SHP77 treated with DMSO at 0.1 percent for 48 hours (cell line): Measurements from ENCODE around the gene CFAP69.
"Not testable (repeated sequence)": the region's sequence is repeated elsewhere in the genome, so short reads cannot be mapped to it uniquely, and the experiment has no call there.

Source experiments
- DNase-seq: peaks from one replicate; lab custom pipeline; 2025; lab: John Stamatoyannopoulos, UW

CFAP69 gene

DNA sequence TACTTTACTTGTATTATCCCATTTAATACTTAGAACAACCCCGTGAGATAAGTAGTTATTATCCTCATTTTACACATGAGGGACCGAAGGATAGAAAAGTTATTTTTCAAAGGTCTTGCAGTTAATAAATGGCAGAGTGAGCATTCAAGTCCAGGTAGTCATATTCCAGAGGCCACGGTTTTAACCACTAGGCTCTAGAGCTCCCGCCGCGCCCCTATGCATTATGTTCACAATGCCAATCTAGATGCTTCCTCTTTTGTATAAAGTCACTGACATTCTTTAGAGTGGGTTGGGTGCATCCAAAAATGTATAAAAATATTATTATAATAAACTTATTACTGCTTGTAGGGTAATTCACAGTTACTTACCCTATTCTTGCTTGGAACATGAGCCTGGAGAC lies 11.4 kb upstream of the CFAP69 start:
- DNase-seq: no peak

GRCh38 chr7:90236721-90237289 lies 8.2 kb upstream of the CFAP69 start:
- no peak for DNase-seq

GRCh38 chr7:90238022-90238421 lies 7.0 kb upstream of the CFAP69 start:
- no peak for DNase-seq

- DNase-seq: no peak
Measured at GRCh38 chr7:90238583-90238982, 6.4 kb upstream of the CFAP69 start.

GRCh38 chr7:90239050-90239449 lies 5.9 kb upstream of the CFAP69 start:
- DNase-seq: no peak

- no peak for DNase-seq
Measured at GRCh38 chr7:90239625-90240228, 5.2 kb upstream of the CFAP69 start.

DNA sequence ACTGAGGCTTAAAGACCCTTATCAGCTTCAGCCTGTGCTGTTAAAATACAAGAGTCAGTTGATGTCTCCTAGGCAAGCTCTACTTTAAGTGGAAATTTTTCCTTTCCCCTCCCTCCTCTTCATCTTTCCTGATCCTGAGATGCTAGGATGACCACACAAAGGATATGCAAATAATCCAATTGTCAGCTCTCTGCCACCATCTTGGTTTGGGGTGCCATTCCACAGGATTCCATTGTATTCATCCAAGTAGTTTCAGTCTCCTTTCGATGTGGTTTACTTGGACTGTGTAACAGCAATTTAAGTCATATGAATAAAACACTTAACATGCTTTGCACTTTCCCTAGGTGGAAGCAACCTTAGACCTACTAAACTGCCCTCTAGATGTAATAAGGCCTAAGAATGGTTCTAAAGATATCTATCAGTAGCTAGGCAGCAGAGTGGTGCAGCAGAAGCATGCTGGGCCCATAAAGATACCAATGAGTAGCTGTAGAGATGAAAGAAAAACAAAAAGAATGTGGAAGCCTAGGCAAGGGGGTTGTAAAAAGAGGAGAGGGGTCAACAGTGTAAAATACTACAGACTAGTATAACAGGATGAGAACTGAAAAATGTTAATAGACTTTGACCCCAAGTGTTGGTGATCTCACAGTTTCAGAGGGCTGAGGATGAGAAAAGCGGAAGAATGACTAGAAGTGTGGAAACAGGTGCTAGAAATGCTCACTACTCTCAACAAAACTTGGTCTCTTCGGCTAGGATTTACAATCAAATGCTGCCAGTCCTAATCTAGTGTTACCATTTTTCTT lies 2.4 kb upstream of the CFAP69 start:
- DNase-seq: no peak

- no peak for DNase-seq
Measured at GRCh38 chr7:90243556-90243955, 1.4 kb upstream of the CFAP69 start.

- no peak for DNase-seq
Measured at GRCh38 chr7:90244565-90244908, 437 bp upstream of the CFAP69 start.

DNA sequence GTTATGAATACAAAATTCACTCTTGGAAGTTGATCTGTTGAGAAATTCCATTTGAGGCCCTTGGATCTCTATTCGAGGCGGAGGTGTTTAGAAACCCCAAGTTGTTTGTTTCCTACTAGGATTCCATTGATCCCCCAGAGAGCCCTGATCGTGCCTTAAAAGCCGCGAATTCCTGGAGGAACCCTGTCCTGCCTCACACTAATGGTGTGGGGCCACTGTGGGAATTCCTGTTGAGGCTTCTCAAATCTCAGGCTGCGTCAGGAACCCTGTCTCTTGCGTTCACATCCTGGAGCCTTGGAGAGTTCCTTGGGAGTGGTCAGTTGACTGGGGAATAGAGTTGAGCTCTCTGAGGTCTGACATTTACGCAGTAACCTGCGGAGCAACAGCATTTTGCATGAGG lies 1.2 kb downstream of the CFAP69 start:
- DNase-seq: no peak

DNA sequence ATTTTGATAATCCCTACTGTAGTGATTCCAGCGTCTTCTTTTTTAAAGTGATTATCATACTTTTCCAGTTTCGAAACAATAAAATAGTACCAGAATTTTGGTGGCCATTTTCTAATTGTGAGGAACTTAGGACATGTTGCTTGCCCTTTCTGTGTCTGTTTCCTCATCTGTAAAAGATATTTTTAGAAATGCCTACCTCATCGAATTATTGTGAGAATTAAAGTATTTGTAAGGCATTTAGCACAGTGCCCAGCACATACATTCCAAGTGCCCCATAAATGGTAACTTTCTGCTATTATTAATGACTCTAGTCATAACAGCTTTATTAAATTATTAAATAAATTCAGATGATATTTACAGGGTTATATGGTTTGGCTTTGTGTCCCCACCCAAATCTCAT lies 3.7 kb downstream of the CFAP69 start:
- DNase-seq: no peak

- DNase-seq: no peak
Measured at GRCh38 chr7:90250601-90251303, 5.8 kb downstream of the CFAP69 start.

GRCh38 chr7:90251304-90251635 lies 6.3 kb downstream of the CFAP69 start:
- DNase-seq: no peak

GRCh38 chr7:90256011-90256410 lies 11.0 kb downstream of the CFAP69 start:
- DNase-seq: not testable (repeated sequence)

DNA sequence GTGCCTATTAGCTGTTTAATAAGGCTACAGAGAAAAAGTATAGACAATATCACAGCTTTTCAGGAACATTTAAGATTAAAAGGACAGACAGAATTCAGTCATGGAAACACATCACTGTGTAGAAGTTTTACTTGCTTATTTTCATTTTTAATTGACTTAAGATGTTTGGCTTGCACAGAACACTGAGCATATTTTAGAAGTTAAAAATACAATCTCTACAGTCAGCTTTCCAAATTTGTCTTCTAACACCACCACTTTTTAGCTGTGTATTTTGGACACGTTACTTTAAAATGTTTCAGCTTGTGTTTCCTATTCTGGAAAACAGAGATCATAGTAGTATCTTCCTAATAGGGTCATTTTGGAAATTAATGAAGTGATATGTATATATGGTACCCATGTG lies 11.8 kb downstream of the CFAP69 start:
- DNase-seq: no peak

- no peak for DNase-seq
Measured at GRCh38 chr7:90261441-90261840, 16.5 kb downstream of the CFAP69 start.

- no peak for DNase-seq
Measured at GRCh38 chr7:90262438-90262837, 17.5 kb downstream of the CFAP69 start.

GRCh38 chr7:90266808-90267207 lies 21.8 kb downstream of the CFAP69 start:
- DNase-seq: no peak

GRCh38 chr7:90267263-90267858 lies 22.4 kb downstream of the CFAP69 start:
- DNase-seq: no peak

GRCh38 chr7:90269163-90269562 lies 24.2 kb downstream of the CFAP69 start:
- no peak for DNase-seq

GRCh38 chr7:90270431-90271178 lies 25.6 kb downstream of the CFAP69 start:
- DNase-seq: no peak

DNA sequence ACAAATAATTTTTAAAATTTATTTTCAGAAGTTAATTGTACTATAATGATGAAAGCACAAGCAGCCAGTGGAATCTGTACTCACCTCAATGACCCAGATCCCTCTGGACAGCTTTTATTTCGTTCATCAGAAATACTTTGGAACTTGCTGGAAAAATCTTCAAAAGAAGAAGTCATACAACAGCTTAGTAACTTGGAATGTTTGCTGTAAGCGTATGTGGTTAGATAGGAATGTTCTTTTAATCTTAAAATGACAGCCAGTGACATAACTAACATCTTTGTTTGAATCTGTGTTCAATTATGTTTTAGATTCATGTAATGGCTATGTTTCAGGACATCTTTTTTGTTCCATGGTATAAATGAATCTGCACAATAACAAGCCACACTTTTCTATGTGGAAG lies 26.8 kb downstream of the CFAP69 start:
- DNase-seq: no peak
